Astrocyte (in vitro differentiated cells and primary cell): ENCODE results near the gene ITPK1.

Experiments
- CTCF ChIP-seq: IDR thresholded peaks from 2 replicates; pipeline ENCODE4 v1.5.1; 2011; ENCODE audit warnings: low read depth, mild to moderate bottlenecking, inconsistent platforms, low read length, moderate library complexity; ENCODE audit not compliant: insufficient read depth
- EZH2 ChIP-seq: IDR thresholded peaks from 2 replicates; pipeline ENCODE4 v1.6.1; 2012; ENCODE audit warnings: mild to moderate bottlenecking, low read length, inconsistent platforms; ENCODE audit not compliant: insufficient read depth

- no peak for TF ChIP-seq CTCF
- TF ChIP-seq EZH2: no peak
Measured at GRCh38 chr14:93100100-93100499, 15.6 kb downstream of the ITPK1 start.
